Progenitor cell of endocrine pancreas (in vitro differentiated cells): ENCODE data around the gene EXD3. TPM values are rescaled to one million over a fixed set of nuclear protein-coding genes. Genes with fewer than 3 reads are reported as not detected.

Experiments
- DNase-seq: peaks from one replicate; pipeline ENCODE4 v3.0.0; 2021; ENCODE audit warnings: low spot score; ENCODE audit not compliant: unreplicated experiment
- H3K27ac Mint-ChIP-seq: 2 replicates; pipeline ENCODE4 v1.8.0; 2021; ENCODE audit warnings: mild to moderate bottlenecking, moderate library complexity, mixed read lengths
- H3K27me3 Mint-ChIP-seq: 2 replicates; pipeline ENCODE4 v1.8.0; 2021; ENCODE audit warnings: mixed read lengths
- H3K36me3 Mint-ChIP-seq: 2 replicates; pipeline ENCODE4 v1.8.0; 2022; ENCODE audit warnings: mixed read lengths; ENCODE audit not compliant: insufficient read depth
- H3K4me1 Mint-ChIP-seq: 2 replicates; pipeline ENCODE4 v1.8.0; 2021; ENCODE audit warnings: low read depth, mixed read lengths
- H3K4me3 Mint-ChIP-seq: 2 replicates; pipeline ENCODE4 v1.8.0; 2021; ENCODE audit warnings: low read depth, mild to moderate bottlenecking, moderate library complexity, mixed read lengths
- H3K9me3 Mint-ChIP-seq: 2 replicates; pipeline ENCODE4 v1.8.0; 2021; ENCODE audit warnings: low read depth, mixed read lengths
- total RNA-seq: library from RNA; stranded (reverse); gene quantifications from 2 replicates; pipeline ENCODE4 v1.2.1, GENCODE V29; 2021
- TF ChIP-seq, protein P1 (sequence below): fragments of 200-600 bp; sonication (generic); IDR thresholded peaks from one replicate; pipeline ENCODE4 v1.5.0; 2021; ENCODE audit warnings: antibody characterized with exemption, mild to moderate bottlenecking; ENCODE audit not compliant: unreplicated experiment

Gene EXD3
- total RNA-seq, 1 donor from 2014 or later: 31.7 TPM

DNA sequence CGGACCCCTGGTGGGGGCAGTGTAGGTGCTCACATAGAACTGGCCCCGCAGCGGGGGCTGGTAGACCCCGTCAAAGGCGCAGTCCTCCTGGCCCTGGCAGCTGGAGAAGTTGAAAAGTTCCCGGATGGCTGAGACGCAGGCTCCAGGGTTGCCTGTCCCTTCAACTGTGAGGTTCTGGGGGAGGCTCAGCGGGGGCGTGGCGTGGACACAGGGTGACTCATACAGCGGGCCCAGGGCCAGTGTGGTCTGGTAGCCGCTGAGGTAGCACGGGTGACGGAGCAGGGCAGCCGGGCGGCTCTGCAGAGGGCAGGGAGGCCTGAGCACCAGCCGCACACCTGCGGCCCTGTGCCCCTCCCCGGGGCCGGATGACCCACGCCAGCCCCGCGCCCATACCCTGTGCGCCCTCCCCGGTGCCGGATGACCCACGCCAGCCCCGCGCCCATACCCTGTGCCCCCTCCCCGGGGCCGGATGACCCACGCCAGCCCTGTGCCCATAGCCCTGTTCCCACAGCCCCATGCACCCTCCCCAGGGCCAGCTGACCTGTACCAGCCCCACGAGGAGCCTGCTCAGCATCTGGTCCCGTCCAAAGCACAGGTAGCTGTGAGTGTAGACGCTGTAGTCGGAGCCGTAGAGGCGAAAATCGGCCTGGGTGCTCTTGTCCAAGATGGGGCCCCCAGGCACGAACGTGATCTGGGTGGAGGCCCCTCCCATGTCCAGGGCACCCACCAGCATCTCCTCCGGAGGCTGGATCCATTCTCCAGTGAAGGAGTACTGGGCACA, 13.2 kb upstream of the EXD3 start:
- Mint-ChIP-seq H3K4me3 (no peak overlapping the region), H3K36me3 (no peaks in the 10 kb centered on the region), H3K27me3 (no peaks in the 10 kb centered on the region), H3K4me1 (peaks cover 1% of the 10 kb centered on the region), H3K27ac (no peak overlapping the region), H3K9me3 (no peaks in the 10 kb centered on the region)
- DNase-seq: peak; percentile 15
- TF ChIP-seq, protein P1, sequence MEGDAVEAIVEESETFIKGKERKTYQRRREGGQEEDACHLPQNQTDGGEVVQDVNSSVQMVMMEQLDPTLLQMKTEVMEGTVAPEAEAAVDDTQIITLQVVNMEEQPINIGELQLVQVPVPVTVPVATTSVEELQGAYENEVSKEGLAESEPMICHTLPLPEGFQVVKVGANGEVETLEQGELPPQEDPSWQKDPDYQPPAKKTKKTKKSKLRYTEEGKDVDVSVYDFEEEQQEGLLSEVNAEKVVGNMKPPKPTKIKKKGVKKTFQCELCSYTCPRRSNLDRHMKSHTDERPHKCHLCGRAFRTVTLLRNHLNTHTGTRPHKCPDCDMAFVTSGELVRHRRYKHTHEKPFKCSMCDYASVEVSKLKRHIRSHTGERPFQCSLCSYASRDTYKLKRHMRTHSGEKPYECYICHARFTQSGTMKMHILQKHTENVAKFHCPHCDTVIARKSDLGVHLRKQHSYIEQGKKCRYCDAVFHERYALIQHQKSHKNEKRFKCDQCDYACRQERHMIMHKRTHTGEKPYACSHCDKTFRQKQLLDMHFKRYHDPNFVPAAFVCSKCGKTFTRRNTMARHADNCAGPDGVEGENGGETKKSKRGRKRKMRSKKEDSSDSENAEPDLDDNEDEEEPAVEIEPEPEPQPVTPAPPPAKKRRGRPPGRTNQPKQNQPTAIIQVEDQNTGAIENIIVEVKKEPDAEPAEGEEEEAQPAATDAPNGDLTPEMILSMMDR: no peak

DNA sequence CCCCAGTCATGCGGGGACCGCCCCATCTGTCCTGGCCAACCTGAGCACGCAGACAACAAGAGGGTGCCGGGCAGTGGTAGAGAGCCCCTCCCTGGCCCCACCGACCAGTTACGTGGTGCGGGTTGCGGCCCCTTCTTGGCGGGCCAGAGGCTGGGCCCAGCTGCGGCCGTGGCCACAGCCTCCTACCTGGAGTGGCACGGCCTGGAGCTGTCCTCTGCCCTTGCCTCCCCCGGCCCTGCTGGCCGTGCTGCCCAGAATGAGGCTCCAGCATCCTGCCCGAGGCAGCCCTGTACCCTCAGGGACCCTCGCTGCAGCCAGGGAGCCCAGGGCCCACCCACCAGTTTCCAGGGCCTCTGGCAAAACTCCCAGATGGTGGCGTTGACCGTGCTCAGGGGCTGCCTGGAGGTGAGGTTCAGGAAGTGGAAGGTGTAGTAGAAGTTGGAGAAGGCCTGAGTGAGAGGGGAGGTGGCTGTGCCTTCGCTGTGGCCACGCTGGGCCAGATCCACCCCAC, 12.5 kb upstream of the EXD3 start:
- no peaks in the 10 kb centered on the region for H3K27me3 Mint-ChIP-seq
- H3K27ac Mint-ChIP-seq: no peak overlapping the region
- H3K4me3 Mint-ChIP-seq: no peak overlapping the region

DNA sequence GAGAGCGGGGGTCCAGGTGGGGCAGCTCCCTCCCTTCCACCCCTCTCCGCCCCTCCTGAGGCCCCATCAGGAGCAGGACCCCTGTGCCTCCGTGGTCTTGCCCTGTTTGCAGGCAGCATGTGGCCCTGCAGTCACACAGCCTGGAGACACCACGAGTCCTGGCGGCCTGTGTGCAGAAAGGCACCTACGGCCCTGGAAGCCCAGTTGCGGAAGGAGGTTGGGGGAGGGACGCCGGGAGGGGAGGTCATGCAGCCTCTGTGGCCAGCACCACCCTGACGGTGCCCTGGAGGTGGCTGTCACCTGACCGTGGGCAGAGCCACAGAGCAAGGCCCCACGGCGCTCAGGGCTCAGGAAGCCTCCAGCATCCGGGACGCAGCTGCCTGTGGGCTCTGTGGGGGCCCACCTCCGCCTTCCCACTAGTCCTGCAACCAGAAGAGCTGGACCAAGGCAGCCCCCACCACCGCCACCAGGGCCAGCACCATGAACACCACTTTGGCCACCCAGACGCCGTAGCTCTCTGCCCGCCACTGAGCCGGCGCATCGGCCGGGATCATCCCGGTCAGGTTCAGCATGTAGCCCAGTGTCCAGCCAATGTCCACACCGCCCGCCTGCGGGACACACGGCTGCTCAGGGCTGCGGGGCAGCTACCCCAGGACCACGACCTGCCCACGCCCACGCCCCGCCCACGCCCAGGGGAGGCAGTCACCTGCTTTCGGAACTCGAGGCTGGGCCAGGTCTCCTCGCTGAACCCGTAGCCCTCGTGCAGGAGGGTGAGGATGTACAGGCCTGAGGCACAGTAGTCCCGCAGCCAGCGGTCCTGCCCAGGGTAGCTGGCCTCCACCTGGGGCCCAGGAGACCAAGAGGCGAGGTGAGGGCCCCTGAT, 11.8 kb upstream of the EXD3 start:
- Mint-ChIP-seq H3K9me3 (no peaks in the 10 kb centered on the region), H3K4me1 (peaks cover 1% of the 10 kb centered on the region), H3K36me3 (no peaks in the 10 kb centered on the region), H3K27ac (no peak overlapping the region), H3K4me3 (no peak overlapping the region), H3K27me3 (no peaks in the 10 kb centered on the region)
- TF ChIP-seq, protein P1: no peak
- peak; percentile 10 for DNase-seq

More for the DNA sequence above, 12.5 kb upstream of the EXD3 start:
- Mint-ChIP-seq H3K4me1 (peaks cover 1% of the 10 kb centered on the region), H3K9me3 (no peaks in the 10 kb centered on the region), H3K36me3 (no peaks in the 10 kb centered on the region)
- DNase-seq: no peak
- TF ChIP-seq, protein P1: no peak

DNA sequence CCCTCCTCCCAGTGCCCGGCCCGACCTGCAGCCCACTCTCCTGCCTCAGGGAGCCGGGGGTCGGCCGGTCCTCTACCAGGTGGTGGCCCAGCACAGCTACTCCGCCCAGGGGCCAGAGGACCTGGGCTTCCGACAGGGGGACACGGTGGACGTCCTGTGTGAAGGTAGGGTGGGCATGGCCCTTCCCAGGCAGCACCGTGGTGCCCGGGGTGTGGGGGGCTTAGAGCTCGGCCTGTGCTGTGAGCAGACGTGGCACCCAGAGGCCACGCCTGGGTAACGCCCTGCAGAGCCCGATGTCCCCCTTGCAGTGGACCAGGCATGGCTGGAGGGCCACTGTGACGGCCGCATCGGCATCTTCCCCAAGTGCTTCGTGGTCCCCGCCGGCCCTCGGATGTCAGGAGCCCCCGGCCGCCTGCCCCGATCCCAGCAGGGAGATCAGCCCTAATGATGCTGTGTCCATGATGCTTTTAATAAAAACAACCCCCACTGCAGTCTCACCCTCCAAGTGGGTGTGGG, 11.0 kb upstream of the EXD3 start:
- no peaks in the 10 kb centered on the region for H3K36me3 Mint-ChIP-seq
- no peaks in the 10 kb centered on the region for H3K4me1 Mint-ChIP-seq
- no peaks in the 10 kb centered on the region for H3K9me3 Mint-ChIP-seq
- no peak overlapping the region for H3K27ac Mint-ChIP-seq
- no peaks in the 10 kb centered on the region for H3K27me3 Mint-ChIP-seq
- no peak overlapping the region for H3K4me3 Mint-ChIP-seq
- DNase-seq: no peak
- TF ChIP-seq, protein P1: no peak

DNA sequence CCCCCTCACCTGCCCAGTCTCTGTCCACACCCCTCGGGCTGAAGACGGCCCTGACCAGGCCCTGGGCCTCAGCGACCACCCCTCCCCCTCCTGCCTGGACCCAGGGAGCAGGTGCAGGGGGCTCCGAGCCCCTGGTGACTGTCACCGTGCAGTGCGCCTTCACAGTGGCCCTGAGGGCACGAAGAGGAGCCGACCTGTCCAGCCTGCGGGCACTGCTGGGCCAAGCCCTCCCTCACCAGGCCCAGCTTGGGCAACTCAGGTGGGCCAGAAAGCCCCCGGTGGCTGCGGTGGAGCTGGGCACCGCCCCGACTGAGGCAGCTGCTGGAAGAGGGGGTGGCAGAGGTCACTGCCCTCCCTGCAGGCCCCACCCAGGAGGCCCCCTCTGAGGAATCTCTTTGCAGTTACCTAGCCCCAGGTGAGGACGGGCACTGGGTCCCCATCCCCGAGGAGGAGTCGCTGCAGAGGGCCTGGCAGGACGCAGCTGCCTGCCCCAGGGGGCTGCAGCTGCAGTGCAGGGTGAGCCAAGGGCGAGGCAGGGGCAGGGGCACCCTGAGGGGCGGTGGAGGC, 10.5 kb upstream of the EXD3 start:
- Mint-ChIP-seq H3K36me3 (no peaks in the 10 kb centered on the region), H3K27me3 (no peaks in the 10 kb centered on the region), H3K9me3 (no peaks in the 10 kb centered on the region), H3K4me1 (no peaks in the 10 kb centered on the region), H3K27ac (no peak overlapping the region), H3K4me3 (no peak overlapping the region)
- peak; percentile 11 for DNase-seq
- TF ChIP-seq, protein P1: no peak
